HCEC 1CT (cell line): Measurements from ENCODE around the gene AAGAB.
"Not testable (repeated sequence)": the region's sequence is repeated elsewhere in the genome, so short reads cannot be mapped to it uniquely, and the experiment has no call there.

ENCODE experiments used
- DNase-seq: peaks from one replicate; pipeline ENCODE4 v3.0.0-alpha.2; 2017

Gene AAGAB, protein sequence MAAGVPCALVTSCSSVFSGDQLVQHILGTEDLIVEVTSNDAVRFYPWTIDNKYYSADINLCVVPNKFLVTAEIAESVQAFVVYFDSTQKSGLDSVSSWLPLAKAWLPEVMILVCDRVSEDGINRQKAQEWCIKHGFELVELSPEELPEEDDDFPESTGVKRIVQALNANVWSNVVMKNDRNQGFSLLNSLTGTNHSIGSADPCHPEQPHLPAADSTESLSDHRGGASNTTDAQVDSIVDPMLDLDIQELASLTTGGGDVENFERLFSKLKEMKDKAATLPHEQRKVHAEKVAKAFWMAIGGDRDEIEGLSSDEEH

DNA sequence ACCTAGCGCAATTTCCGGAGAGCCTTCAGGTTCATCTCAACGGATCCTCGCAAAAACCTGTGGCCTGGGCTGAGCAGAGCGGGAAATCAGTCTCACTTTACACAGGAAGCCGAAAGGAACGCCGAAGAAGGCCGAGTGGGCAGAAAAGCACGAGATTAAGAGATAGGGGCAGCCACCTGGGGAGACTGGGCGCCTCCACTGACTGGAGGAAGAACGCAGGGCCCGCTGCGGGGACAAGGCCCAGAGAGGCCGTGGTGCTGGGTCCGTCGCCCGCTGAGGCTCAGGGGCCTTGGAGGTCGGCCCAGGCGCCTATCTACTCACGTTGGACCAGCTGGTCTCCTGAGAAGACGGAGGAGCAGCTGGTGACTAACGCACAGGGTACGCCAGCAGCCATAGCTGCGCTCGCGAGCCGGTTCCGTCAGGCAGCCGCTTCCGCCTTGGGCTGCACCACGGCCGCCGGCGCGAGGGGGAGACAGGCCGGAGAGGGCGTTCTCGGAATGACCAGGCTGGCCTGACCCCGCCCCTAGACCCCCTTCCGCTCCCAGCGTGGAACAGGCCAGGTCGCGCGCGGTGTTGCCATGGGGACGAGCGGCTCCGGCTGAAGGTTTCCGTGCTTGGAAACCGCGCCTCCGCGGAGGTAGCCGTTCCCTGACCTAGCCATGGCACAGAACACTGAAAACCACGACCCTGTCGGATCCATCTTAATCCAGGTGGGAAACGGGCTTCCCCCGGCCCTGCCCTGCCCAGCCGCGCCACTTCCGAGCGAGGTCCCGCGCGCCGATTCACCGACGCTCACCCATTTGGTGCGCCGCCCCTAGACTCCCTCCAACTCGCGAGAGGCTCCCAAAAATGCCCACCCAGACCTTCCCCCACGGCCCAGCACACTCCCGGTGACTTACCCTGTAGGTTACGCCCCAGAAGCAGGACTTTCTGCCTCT is at the start of gene AAGAB, which contains the start of gene IQCH:
TSS of gene AAGAB (minus strand) at position 424 of the 938 bp plus-strand sequence. CDS start at position 394, 30 bp downstream.
TSS of gene IQCH (plus strand) at position 549 of the 938 bp plus-strand sequence. CDS start at position 660, 111 bp downstream.
- peak; percentile 98 for DNase-seq

DNA sequence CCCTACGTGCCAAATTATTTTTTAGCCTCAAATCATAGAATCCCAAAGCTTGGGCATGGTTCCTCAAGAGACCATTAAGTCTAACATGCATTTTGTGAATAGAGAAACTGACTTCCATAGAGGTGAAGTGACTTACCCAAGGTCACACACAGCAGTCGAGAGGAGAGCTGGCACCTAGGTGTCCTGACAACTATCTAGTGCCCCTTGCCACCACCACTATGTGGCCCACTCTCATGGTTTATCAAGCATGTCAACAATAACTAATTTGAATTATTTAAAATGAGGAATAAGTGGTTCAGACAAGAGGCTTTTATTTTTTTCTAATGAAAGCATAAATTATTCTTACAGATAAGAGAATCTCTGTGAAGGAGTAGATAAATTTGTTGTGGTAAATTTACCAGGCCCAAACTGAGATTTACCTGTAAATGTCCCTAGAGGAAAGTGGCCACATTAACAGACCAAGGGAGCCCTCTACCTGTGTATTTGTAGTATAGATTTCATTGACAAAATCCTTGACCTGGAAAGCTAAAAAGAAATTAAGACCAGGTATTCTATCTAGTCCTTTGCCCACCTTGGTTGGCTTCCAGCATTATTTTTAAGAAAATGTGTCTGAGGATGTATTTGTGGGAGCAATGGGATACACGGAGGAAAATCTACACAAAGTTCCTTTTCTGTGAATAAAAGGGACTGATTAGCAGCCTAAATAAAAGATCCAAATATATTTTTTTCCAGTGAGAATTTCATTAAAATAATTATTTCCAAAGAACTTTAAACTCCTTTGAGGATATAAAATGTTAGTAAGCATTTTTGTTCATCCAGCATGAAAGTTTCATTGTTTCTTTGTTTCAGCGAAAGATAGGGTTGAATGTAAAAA is 49.3 kb upstream of the AAGAB start:
- peak; percentile 43 for DNase-seq

DNA sequence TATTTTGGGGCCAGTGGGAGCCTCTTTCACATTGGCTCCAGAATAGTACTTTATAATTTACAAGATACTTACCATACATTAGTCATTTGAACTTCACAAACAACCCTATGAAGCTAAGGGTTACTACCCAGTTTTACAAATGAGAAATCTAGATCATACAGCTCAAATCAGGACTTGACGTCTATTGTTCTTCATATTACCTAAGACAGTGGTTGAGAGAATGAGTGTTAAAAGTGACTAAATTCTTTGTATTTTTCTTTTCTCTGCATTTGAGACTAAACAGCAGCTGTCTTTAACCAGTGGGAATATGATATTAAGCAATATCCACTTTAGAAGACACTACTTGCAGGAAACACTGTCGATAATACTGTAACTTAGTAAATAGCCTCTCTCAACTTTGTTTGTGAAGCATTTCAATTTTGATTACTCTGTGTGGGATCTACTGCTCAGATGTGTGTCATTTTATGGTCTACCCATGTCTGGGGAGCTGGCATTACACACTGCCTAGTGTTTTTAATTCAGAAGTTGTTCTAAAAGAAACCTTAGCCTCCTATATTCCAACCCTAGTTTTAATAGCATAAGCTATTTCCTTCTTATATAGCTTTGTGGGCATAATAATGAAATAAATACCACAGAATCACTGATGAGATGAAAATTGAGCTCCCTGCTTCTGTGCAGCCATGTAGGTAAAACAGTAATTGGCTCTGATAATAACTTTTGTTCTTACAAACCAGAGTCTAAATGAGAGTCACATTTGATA is 46.0 kb upstream of the AAGAB start:
- DNase-seq: no peak

DNA sequence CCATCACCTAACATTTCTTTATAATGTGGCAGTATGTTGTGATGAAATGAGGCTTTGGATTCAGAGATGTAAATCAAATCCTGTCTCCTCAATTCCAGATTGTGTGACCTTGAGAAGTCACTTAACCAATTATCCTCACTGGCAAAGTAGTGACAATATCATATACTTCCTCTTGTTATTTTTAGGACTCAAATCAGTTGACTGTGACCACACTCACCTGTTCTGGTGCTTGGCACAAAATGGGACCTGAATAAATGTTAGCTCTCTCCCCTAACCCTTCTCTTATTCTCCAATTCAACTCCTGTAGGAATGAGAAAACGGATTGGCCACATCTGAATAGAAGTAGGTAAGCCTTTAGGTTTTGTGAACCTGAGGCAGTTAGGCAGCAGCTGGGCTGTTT is 42.2 kb upstream of the AAGAB start:
- no peak for DNase-seq

DNA sequence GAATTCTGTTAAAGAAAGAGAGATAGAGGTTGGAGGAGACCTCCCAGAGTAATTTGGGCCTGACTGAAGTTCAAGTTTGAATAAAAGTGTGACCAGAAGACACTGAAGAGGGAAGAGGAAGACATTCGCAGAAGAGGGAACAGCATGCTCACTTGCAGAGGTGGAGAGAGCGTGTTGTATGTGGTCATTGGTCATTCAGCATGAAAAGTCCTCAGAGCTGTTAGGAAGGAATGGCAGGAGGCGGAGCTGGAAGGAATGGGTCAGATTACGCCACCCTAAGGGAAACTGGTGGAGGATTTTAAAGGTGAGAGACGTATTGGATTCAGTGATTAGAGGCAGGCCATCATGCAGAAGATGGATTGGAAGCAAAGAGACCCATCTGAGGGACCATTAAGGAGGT is 41.7 kb upstream of the AAGAB start:
- DNase-seq: no peak

DNA sequence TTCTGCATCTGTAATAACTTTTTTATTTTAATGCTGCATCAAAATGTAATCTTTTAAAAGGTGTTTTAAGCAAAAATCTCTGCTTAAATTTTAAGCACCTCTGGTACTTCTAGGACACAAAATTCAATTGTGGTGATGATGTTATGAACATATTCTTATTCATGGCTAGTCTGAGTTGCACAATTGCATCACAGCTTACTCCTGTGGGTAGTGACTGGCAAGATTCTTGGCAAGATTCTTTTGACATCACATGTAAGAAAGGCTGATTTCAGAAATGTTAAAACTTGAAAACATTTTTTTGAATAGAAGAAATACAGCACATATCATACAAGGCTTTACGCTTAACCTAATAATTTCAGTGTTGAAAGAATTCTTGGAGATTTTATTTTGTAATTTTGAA is 35.9 kb upstream of the AAGAB start:
- peak; percentile 35 for DNase-seq

DNA sequence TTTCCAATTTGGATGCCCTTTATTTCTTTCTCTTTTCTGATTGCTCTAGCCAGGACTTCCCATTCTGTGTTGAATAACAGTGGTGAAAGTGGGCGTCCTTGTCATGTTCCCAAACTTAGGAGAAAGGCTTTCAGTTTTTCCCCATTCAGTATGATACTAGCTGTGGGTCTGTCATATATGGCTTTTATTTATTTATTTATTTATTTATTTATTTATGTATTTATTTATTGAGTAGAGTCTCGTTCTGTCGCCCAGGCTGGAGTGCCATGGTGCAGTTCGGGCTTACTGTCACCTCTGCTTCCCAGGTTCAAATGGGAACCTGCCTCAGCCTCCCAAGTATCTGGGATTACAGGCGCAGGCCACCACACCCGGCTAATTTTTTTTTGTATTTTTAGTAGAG is 31.9 kb upstream of the AAGAB start:
- not testable (repeated sequence) for DNase-seq

DNA sequence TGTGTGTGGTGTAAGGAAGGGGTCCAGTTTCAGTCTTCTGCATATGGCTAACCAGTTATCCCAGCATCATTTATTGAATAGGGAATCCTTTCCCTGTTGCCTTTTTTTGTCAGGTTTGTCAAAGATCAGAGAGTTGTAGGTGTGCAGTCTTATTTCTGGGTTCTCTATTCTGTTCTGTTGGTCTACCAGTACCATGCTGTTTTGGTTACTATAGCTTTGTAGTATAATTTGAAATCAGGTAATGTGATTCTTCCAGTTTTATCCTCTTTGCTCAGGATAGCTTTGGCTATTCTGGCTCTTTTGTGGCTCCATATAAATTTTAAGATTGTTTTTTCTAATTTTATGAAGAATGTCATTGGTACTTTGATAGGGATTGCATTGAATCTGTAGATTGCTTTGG is 31.2 kb upstream of the AAGAB start:
- not testable (repeated sequence) for DNase-seq

DNA sequence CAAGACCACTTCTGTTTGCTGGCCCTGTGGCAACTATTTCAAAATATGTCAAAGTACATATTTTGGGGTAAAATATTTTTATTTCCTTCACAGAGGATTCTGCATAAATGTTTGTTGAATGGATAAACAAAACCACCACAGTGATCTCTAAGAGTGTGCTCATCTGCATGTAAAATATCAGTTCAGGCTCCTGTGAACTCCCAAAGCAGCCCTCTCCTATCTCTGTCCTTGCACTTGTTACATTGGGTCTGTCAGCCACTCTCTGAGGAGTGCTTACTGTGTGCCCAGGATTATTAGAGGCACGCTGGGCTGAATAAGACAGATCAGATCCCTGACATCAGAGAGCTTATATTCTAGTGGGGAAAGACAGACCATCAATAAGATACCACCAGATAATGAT is 27.3 kb upstream of the AAGAB start:
- DNase-seq: no peak

DNA sequence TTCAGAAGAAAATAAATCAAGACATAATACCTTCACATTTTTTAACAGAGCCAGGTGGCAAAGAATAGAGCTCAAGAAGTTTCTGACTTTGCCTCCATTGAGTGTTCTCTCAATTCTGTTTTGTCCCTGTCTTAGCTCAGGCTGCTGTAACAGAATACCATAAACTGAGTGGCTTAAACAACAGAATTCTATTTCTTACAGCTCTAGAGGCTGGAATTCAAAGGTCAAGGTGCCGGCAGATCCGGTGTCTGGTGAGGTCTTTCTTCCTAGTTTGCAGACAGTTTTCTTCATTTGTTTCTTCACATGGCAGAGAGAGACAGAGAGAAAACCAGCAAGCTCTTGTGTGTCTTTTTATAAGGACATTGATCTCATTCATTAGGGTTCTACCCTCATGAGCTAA is 25.8 kb upstream of the AAGAB start:
- DNase-seq: no peak

DNA sequence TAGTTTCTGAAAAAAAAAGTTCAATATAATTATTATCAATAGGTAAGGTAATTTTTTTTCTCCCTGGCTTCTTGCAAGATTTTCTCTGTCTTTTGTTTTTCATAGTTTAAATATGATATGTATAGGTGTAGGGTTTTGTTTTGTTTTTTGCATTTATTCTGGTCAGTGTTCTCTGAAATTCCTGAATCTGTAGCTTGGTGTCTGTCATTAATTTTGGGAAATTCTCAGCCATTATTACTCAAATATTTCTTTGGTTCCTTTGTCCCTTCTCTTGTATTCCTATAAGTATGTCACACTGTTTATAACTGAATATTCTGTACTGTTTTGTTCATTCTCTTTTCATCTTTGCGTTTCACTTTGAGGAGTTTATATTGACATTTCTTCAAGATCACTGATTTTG is 22.2 kb upstream of the AAGAB start:
- DNase-seq: no peak

DNA sequence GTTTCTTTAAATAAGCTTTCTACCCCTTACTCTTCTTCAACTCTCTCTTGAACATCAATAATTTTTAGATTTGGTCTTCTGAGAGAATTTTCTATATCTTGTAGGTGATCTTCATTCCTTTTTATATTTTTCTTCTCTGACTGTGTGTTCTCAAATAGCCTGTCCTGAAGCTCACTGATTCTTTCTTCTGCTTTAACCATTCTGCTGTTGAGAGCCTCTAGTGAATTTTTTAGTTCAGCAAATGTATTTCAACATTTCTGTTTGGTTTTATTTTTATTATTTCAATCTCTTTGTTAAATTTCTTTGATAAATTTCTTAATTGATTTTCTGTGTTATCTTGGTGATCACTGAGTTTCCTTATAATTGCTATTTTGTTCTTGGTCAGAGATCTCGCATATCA is 19.8 kb upstream of the AAGAB start:
- no peak for DNase-seq

DNA sequence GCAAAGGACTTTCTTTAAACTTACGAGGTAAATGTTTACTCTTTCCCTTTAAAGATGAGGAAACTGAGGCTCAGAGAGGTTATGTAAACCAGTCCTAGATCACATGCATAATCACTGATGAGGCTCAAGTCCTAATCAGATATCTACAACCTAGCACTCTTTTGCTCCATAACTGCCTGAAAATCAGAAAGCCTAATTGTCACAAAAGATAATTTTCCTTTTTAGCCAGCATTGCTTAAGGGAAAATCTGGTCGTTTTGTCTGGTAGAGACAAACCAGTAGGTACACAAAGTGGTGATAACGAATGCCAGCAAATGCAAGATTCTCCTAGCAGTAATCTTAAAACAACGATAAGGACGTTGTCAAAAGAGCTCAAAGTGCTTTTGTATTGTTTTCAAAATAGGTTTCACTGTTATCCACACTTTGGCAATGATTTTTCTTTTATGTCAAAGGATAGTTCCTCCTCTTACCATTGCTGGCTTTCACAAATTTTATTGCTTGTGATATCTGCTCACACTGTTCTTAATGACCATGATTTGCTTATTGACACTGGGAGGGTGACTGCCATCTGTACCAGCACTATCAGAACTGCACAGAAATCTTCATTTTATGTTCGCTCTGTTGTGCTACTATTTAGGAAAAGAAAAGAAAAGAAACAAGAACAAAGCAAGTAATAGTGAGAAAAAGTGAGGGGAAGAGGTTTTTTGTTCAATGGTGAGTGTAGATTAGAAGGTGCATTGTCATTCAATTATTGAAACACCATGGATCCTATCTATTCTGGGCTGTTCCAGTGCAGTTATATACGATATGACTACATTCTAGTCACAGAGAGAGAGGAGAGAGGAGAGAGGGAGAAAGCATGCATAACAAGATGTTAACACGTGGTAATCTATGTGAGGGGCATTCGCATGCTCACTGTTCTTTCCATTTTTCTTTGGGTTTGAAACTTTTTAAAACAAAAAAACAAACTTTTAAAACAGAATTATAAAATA is 13.8 kb upstream of the AAGAB start:
- no peak for DNase-seq

DNA sequence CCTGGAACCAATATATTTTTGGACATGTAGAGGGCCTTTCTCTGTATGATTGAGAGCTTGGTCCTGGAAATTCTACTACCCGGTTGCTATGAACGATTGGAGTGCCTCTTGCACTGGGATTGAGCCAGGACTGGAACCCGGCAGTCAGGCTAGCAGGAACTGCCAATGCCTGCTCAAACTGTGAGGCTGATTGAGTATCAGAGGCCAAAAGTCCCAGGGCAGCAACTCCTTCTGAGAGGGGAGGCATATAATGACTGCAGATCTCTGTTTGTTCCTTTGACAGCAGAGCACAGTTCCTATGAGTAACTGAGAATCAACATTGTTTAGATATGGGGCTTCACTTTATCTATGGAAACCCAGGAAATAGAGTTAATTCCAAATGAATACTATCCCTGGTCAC is 13.0 kb upstream of the AAGAB start:
- DNase-seq: no peak

DNA sequence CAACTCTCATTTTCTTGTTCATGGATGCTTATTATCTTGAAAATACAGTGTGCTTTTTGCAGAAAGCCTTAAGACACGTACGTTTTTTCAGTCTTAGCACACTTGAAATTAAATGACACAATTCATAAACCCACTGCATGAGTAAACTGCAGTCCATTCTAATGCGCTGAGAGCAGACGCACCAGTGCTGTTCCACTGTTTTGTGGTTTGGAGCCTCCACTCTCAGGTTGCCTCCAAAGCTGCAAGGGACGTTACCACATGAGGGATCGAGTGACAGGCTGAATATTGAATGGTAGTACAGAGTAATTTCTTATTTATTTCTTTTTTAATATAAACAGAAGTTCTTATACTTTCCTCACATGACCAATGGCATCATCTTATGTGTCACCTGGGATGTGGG is 12.4 kb upstream of the AAGAB start:
- DNase-seq: no peak

DNA sequence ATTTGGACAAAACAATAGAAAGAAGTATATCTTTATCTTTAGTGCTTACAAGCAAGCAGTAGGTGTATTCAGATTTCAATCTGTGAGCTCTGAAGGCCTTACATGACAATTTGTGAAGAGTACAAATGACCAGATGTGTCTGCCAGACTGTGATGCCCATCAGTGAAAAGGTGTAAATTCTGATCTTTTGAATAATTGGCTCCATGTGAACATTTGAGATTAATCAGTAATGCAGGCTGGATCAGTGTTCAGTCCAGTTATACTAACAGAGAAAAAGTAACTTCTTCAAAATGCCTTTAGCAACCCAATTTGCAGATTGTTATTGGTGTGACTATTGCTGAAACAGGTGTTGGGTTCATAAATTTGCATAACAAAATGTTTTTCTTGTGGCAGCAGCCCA is 5.3 kb upstream of the AAGAB start:
- no peak for DNase-seq

DNA sequence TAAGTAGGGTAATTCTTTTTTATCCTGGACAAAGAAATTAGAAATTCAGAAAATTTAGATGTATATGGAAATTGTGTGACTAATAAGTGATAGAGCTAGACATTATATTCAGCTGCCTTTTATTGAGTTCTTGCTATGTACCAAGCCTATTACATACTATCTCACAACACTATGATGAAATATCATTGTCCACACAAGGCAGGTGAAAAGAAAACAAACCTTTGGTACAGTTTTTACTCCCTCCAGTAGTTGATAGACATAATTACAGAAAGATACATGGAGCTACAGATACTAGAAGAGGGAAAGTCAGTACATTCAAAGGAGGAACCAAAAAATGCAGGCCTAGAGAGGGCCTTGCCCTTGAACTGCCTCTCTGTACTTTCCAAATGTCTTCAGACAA is 4.9 kb upstream of the AAGAB start:
- DNase-seq: no peak

DNA sequence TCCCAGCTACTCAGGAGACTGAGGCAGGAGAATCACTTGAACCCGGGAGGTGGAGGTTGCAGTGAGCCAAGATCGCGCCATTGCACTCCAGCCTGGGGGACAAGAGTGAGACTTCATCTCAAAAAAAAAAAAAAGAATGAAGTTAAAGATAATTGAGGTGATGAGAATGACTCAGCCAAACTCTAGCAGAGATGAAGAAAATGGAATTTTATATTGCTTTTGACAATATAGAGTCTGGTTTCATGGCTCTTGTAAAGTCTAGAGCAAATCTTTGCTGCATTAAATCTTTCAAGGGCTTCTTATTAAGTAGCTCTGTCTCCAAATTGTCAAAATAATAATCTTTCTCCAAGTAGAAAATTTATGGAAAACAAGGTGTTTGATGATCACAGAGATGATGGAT is 4.0 kb upstream of the AAGAB start:
- DNase-seq: not testable (repeated sequence)

DNA sequence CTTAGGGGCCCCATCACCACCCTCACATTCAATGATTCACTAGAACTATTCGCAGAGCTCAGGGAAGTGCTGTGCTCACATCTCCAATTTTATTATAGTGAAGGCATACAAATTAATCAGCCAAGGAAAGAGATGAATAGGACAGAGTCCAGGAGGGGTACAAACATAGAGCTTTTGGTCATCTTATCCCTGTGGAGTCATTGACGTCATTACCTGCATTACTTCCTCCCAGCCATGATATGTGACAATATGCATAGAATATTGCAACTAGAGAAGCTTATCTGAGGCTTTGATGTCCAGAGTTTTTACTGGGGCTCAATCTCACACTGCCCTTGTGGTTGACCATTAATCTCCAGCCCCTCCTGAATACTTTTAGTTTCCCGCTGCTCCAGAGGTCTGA is 1.6 kb upstream of the AAGAB start:
- no peak for DNase-seq

DNA sequence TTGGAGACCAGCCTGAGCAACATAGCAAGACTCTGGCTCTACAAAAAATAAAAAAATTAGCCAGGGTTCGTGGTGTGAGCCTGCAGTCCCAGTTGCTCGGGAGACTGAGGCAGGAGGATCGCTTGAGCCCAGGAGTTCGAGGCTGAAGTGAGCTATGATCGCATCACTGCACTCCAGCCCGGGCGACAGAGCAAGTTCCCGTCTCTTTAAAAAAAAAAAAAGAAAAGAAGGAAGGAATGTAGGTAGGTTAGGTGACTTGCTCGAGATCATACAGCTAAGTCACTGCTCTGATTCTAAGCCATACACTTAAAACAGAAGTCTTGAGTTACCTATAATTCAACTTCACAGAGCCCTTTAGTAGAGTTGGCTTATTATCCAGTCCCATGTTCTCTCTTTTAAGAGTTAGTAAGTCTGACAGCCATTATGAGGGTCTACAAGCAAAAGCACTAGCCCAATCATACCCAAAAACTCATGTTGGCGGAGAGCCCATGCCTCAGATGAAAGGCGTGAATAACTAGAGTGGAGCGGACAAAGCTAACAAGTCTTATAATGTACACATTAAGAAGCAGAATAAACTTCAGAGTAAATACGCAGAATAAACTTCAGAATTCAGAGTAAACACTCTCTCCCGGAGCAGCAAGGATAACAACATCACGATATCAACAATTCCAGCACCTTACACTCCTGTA is 768 bp downstream of the AAGAB start:
- DNase-seq: peak; percentile 8
